GM12878 (cell line): ENCODE results near the gene ZNF837.

Source experiments
- CTCF ChIP-seq, 3 experiments: IDR thresholded peaks in 2 of 3; conservative IDR thresholded peaks in 1 of 3; 2 replicates each; pipeline ENCODE4 v1.5.1; 2011; ENCODE audit warnings: low read depth in 3 of 3, low read length in 3 of 3, mild to moderate bottlenecking in 3 of 3, control low read depth in 2 of 3, moderate library complexity in 2 of 3, inconsistent platforms in 1 of 3, mixed read lengths in 1 of 3; ENCODE audit not compliant: control insufficient read depth in 2 of 3, insufficient read depth in 1 of 3; ENCODE audit errors: extremely low read depth in 1 of 3
- E2F4 ChIP-seq: IDR thresholded peaks from 2 replicates; pipeline ENCODE4 v1.6.1; 2012; ENCODE audit warnings: low read depth, low read length, improper control_type of control experiment
- E4F1 ChIP-seq: fragments of 450-650 bp; IDR thresholded peaks from 2 replicates; pipeline ENCODE4 v1.6.1; 2018; ENCODE audit warnings: borderline replicate concordance, mild to moderate bottlenecking; ENCODE audit not compliant: partially characterized antibody
- ESRRA ChIP-seq: IDR thresholded peaks from 2 replicates; pipeline ENCODE4 v1.6.1; 2012; ENCODE audit warnings: mild to moderate bottlenecking, low read length, improper control_type of control experiment
- EZH2 ChIP-seq: IDR thresholded peaks from 2 replicates; pipeline ENCODE4 v1.6.1; 2012; ENCODE audit warnings: low read depth, mild to moderate bottlenecking, control low read depth, inconsistent platforms, low read length, borderline replicate concordance; ENCODE audit not compliant: control insufficient read depth
- RAD21 ChIP-seq: IDR thresholded peaks from 2 replicates; pipeline ENCODE4 v1.6.1; 2011; ENCODE audit warnings: mild to moderate bottlenecking, low read depth, low read length, moderate library complexity; ENCODE audit not compliant: insufficient read depth
- RAD51 ChIP-seq: fragments of 450-650 bp; IDR thresholded peaks from 2 replicates; pipeline ENCODE4 v1.6.1; 2016; ENCODE audit warnings: moderate library complexity, mild to moderate bottlenecking, inconsistent platforms
- SMC3 ChIP-seq: IDR thresholded peaks from 2 replicates; pipeline ENCODE4 v1.6.1; 2011; ENCODE audit warnings: low read length, improper control_type of control experiment, borderline replicate concordance
- TAF1 ChIP-seq: IDR thresholded peaks from 2 replicates; pipeline ENCODE4 v1.6.1; 2011; ENCODE audit warnings: mild to moderate bottlenecking, low read depth, low read length, borderline replicate concordance

- TF ChIP-seq TAF1 = no peak
- no peak for TF ChIP-seq RAD51
- TF ChIP-seq CTCF (IDR thresholded peaks at IDR 0.05 in 2 of 3, conservative IDR thresholded peaks at IDR 0.05 in 1 of 3; ENCODE audit: control insufficient read depth in 2 of 3, extremely low read depth in 1 of 3, insufficient read depth in 1 of 3, low read depth in 3 of 3, low read length in 3 of 3) = no peak
- no peak for TF ChIP-seq E2F4
- TF ChIP-seq ESRRA = no peak
- no peak for TF ChIP-seq EZH2
- TF ChIP-seq E4F1 = no peak
- no peak for TF ChIP-seq SMC3
- no peak for TF ChIP-seq RAD21
These were observed 17.7 kb upstream of the ZNF837 start for GRCh38 chr19:58398545-58398944.
